ENCODE results near the gene ODC1. TPM values are rescaled to one million over a fixed set of nuclear protein-coding genes. Genes with fewer than 3 reads are reported as not detected.

The ODC1 gene
- total RNA-seq, 4 donors from 2014 or later, result 36.2 to 75.2 (median 43.2) TPM

DNA sequence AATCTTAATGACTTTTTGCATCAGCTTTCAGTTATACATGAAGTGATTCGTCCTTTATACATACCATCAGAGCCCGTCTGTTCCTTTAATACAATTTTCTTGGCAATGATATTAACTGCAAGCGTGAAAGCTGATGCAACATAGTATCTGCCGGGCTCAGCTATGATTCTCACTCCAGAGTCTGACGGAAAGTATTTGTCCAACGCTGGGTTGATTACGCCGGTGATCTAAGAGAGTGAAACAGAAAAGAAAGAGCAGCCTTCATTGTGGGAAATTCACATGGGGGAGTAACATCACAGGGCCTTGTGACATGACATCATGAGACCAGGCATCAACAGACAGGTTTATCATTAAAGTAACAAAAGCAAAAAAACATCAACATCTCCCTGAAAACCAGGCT lies 6.2 kb downstream of the ODC1 start:
- Histone ChIP-seq H3K4me3 (no peak overlapping the region), H3K9me3 (no peaks in the 10 kb centered on the region), H3K36me3 (peaks cover 0 to 38% (median 17%) of the 10 kb centered on the region in 4 donors), H3K4me1 (peaks cover 5 to 17% (median 9%) of the 10 kb centered on the region in 4 donors), H3K27me3 (no peaks in the 10 kb centered on the region), H3K27ac (no peak overlapping the region)
- no peak for DNase-seq
- intact Hi-C loops (cut with DNase I; ENCODE audit: low total_unique reads) (no loop called here), in situ Hi-C loops (cut with MboI; ENCODE audit: low pct_ligation_motif_present in 1 of 4, low pct_unique_long_range_greater_than_20kb in 1 of 4, low sequenced_read_pairs in 3 of 4) (loop anchor here in 1 of 4 donors (25.0 kb wide), 1 partner anchor 605 kb away; the partner anchor contains the start of gene TAF1B)
- 90 to 97% methylated on average over 5 to 8 of the region's 8 CpGs for WGBS, 2 donors (ENCODE audit: low coverage in 1 of 2)
- TF ChIP-seq POLR2AphosphoS5 (IDR thresholded peaks at IDR 0.05) (no peak), EP300 (IDR thresholded peaks at IDR 0.05; ENCODE audit: low read depth) (no peak), POLR2A (IDR thresholded peaks at IDR 0.05) (no peak)
- TF ChIP-seq, protein P1, sequence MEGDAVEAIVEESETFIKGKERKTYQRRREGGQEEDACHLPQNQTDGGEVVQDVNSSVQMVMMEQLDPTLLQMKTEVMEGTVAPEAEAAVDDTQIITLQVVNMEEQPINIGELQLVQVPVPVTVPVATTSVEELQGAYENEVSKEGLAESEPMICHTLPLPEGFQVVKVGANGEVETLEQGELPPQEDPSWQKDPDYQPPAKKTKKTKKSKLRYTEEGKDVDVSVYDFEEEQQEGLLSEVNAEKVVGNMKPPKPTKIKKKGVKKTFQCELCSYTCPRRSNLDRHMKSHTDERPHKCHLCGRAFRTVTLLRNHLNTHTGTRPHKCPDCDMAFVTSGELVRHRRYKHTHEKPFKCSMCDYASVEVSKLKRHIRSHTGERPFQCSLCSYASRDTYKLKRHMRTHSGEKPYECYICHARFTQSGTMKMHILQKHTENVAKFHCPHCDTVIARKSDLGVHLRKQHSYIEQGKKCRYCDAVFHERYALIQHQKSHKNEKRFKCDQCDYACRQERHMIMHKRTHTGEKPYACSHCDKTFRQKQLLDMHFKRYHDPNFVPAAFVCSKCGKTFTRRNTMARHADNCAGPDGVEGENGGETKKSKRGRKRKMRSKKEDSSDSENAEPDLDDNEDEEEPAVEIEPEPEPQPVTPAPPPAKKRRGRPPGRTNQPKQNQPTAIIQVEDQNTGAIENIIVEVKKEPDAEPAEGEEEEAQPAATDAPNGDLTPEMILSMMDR (IDR thresholded peaks at IDR 0.05), result no peak

DNA sequence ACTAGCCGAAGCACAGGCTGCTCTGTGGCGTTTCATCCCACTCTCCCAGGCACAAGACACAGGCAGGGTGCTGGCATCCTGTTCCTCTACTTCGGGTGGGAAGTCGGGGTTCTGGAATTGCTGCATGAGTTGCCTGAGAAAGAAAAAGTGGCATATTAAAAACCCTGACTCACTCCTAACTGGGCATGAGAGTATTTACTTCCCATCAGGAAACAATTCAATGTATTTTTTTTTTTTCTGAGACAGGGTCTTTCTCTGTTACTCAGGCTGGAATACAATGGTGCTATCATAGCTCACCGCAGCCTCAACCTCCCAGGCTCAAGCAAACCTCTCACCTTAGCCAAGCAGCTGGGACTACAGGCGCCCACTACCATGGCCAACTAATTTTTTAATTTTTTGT lies 7.4 kb downstream of the ODC1 start:
- WGBS, 2 donors (ENCODE audit: low coverage in 1 of 2), result 98% methylated on average over 6 of the region's 6 CpGs; no CpG with 5 or more reads in 1 of the 2 donors
- in situ Hi-C loops (cut with MboI; ENCODE audit: low pct_ligation_motif_present in 1 of 4, low pct_unique_long_range_greater_than_20kb in 1 of 4, low sequenced_read_pairs in 3 of 4) (loop anchor here in 1 of 4 donors (25.0 kb wide), 1 partner anchor 603 kb away; the partner anchor contains the start of gene TAF1B), intact Hi-C loops (cut with DNase I; ENCODE audit: low total_unique reads) (no loop called here)
- TF ChIP-seq POLR2AphosphoS5 (IDR thresholded peaks at IDR 0.05) (no peak), EP300 (IDR thresholded peaks at IDR 0.05; ENCODE audit: low read depth) (no peak), POLR2A (IDR thresholded peaks at IDR 0.05) (no peak)
- TF ChIP-seq, protein P1 (IDR thresholded peaks at IDR 0.05), result no peak
- no peak for DNase-seq
- Histone ChIP-seq H3K4me1 (peaks cover 0 to 6% (median 0%) of the 10 kb centered on the region in 4 donors), H3K36me3 (peaks cover 0 to 38% (median 17%) of the 10 kb centered on the region in 4 donors), H3K27me3 (no peaks in the 10 kb centered on the region), H3K4me3 (no peak overlapping the region), H3K27ac (no peak overlapping the region), H3K9me3 (no peaks in the 10 kb centered on the region)

DNA sequence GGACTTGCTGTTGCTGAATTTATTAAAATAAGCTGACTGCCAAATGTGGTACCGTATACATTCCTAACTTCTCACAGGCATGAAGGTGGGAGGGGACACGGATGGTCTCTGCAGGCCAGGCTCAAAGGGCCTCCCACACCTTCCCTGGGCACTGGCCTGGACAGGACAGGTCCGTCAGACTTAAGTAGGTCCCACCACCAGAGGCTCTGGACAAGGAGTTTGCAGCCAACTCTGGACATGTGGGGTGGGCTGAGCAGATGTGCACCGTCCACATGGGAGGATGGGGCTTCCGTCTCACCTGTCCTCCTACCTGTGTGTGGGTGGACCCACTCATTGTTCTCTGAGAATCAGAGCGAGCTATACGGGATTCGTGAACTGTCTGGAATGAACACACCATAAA lies 8.2 kb downstream of the ODC1 start:
- TF ChIP-seq POLR2AphosphoS5 (IDR thresholded peaks at IDR 0.05), result no peak
- no peak for TF ChIP-seq EP300 (IDR thresholded peaks at IDR 0.05; ENCODE audit: low read depth)
- TF ChIP-seq, protein P1 (IDR thresholded peaks at IDR 0.05), result no peak
- TF ChIP-seq POLR2A (IDR thresholded peaks at IDR 0.05), result no peak
- no peaks in the 10 kb centered on the region for H3K4me1 ChIP-seq
- no peak for DNase-seq
- H3K27ac ChIP-seq, result no peak overlapping the region
- no peaks in the 10 kb centered on the region for H3K9me3 ChIP-seq
- peaks cover 0 to 38% (median 17%) of the 10 kb centered on the region in 4 donors for H3K36me3 ChIP-seq
- no peaks in the 10 kb centered on the region for H3K27me3 ChIP-seq
- intact Hi-C loops (cut with DNase I; ENCODE audit: low total_unique reads), result loop anchor here (5.0 kb wide), 1 partner anchor 318 kb away; the partner anchor contains the start of gene RRM2
- 92% methylated on average over 8 of the region's 8 CpGs; no CpG with 5 or more reads in 1 of the 2 donors for WGBS, 2 donors (ENCODE audit: low coverage in 1 of 2)
- H3K4me3 ChIP-seq, result no peak overlapping the region
- in situ Hi-C loops (cut with MboI; ENCODE audit: low pct_ligation_motif_present in 1 of 4, low pct_unique_long_range_greater_than_20kb in 1 of 4, low sequenced_read_pairs in 3 of 4), result loop anchor here in 2 of 4 donors (10.0 to 25.0 kb wide), 2 partner anchors 315 to 603 kb away; partner anchors contain the start of genes RRM2 (in 1 of the 2) and TAF1B (in 1 of the 2)

DNA sequence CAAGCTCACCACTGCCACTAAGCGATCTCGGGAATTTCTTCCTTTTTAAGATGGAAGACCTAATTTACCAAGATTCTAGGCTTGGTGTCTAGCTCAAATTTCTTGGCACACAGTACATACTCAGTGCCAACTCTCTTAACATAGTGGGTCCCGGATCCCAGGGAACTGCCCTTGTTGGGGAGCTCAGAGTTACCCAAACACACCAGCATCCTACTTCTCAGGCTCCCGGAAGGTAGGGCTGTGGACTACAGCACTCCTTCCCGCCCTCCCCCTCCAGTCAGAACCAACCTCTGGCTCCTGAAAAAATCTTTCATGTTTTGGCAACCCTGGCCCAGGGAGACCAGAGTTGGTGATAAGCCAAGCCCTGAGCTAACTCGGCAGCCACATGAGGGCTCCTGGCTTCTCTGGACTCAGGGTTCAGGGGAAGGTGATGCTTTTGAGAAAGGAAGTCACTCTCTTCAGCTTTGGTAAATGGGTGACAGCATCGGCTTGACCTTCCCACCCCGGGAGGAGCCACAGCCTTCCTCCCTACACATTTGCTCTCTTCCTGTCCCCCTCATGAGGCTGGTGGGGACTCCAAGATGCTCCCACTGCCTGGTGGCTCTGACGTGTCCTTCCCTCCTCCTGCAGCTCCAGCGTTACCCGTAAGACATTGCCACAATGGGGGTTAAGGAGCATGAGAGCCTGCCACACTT lies 8.8 kb downstream of the ODC1 start:
- TF ChIP-seq POLR2AphosphoS5 (IDR thresholded peaks at IDR 0.05), result no peak
- TF ChIP-seq POLR2A (IDR thresholded peaks at IDR 0.05), result no peak
- TF ChIP-seq, protein P1 (IDR thresholded peaks at IDR 0.05), result no peak
- no peak for TF ChIP-seq EP300 (IDR thresholded peaks at IDR 0.05; ENCODE audit: low read depth)
- in situ Hi-C loops (cut with MboI; ENCODE audit: low pct_ligation_motif_present in 1 of 4, low pct_unique_long_range_greater_than_20kb in 1 of 4, low sequenced_read_pairs in 3 of 4) (loop anchor here in 2 of 4 donors (10.0 to 25.0 kb wide), 2 partner anchors 315 to 602 kb away; partner anchors contain the start of genes RRM2 (in 1 of the 2) and TAF1B (in 1 of the 2)), intact Hi-C loops (cut with DNase I; ENCODE audit: low total_unique reads) (loop anchor here (5.0 kb wide), 1 partner anchor 317 kb away; the partner anchor contains the start of gene RRM2)
- no peaks in the 10 kb centered on the region for H3K27me3 ChIP-seq
- no peaks in the 10 kb centered on the region for H3K9me3 ChIP-seq
- H3K4me1 ChIP-seq, result peaks cover 0 to 6% (median 4%) of the 10 kb centered on the region in 4 donors
- no peak overlapping the region for H3K27ac ChIP-seq
- H3K4me3 ChIP-seq, result no peak overlapping the region
- WGBS, 2 donors (ENCODE audit: low coverage in 1 of 2), result 80 to 85% methylated on average over 2 to 11 of the region's 11 CpGs
- peaks cover 0 to 35% (median 17%) of the 10 kb centered on the region in 4 donors for H3K36me3 ChIP-seq
- DNase-seq, result no peak
